Prostate gland (tissue), 2 donors: ENCODE measurements around the gene EQTN. TPM values are rescaled to one million over a fixed set of nuclear protein-coding genes. Genes with fewer than 3 reads are reported as not detected.
A peak's percentile ranks its signal among the peaks of the same experiment; 100 is the strongest.

Source experiments
- DNase-seq: peaks from one replicate; pipeline ENCODE4 v3.0.0-alpha.2; 2019; ENCODE audit warnings: low spot score
- H3K27ac ChIP-seq, 2 donors: fragments of 200-600 bp; sonication (generic); 2 replicates each; pipeline ENCODE4 v1.5.1; 2017 to 2019
- H3K27me3 ChIP-seq: fragments of 200-600 bp; sonication (generic); replicated peaks from 2 replicates; pipeline ENCODE4 v1.5.1; 2019; ENCODE audit not compliant: insufficient read depth
- H3K36me3 ChIP-seq, 2 donors: fragments of 200-600 bp; sonication (generic); 1 replicate in 1 of 2; 2 replicates in 1 of 2; pipeline versions ENCODE4 v1.5.1 to v1.8.1; 2017 to 2019
- H3K4me1 ChIP-seq: fragments of 200-600 bp; sonication (generic); replicated peaks from 2 replicates; pipeline ENCODE4 v1.5.1; 2019
- H3K4me3 ChIP-seq, 2 donors: fragments of 200-600 bp; sonication (generic); 2 replicates each; pipeline ENCODE4 v1.5.1; 2017 to 2019
- H3K9me3 ChIP-seq: fragments of 200-600 bp; sonication (generic); 2 replicates; pipeline ENCODE4 v1.5.1; 2017
- CTCF ChIP-seq, 4 experiments: fragments of 200-600 bp in 2 of 4; fragments of 450-650 bp in 2 of 4; sonication (generic) in 2 of 4; IDR thresholded peaks; 1 replicate in 3 of 4; 2 replicates in 1 of 4; pipeline ENCODE4 v1.5.1; 2016 to 2019; ENCODE audit warnings: antibody characterized with exemption in 4 of 4, mild to moderate bottlenecking in 2 of 4, moderate library complexity in 2 of 4
- POLR2A ChIP-seq: fragments of 450-650 bp; IDR thresholded peaks from one replicate; pipeline ENCODE4 v1.6.1; 2016; ENCODE audit warnings: antibody characterized with exemption, mild to moderate bottlenecking
- POLR2AphosphoS5 ChIP-seq: sonication (generic); formaldehyde crosslinking; IDR thresholded peaks from one replicate; pipeline ENCODE4 v1.6.1; 2017; ENCODE audit warnings: antibody characterized with exemption
- WGBS: methylation state at CpG from one replicate; pipeline ENCODE4 v1.1.5; 2018; 5-methylcytosine and 5-hydroxymethylcytosine counted together
- intact Hi-C: fragments of 100-400 bp; cut with DNase I; formaldehyde crosslinking; loops from one replicate; pipeline ENCODE4 v1.14.2; 2022
- total RNA-seq, 2 donors: library from RNA; depleted of rRNA; stranded (reverse); fragments of >200 nt; gene quantifications; one replicate each; pipeline ENCODE4 v1.1.0, GENCODE V29; 2016

The EQTN gene
- total RNA-seq, 2 donors from 2014 or later: 3.0 TPM; not detected in 1

GRCh38 chr9:27336829-27337228 is 39.9 kb upstream of the EQTN start:
- no peaks in the 10 kb centered on the region for H3K36me3 ChIP-seq
- intact Hi-C loops: loop anchor here (5.0 to 10.0 kb wide), 3 partner anchors 58 to 190 kb away; partner anchors contain the start of gene MOB3B
- H3K4me1 ChIP-seq: no peaks in the 10 kb centered on the region
- no peak for DNase-seq
- no peak overlapping the region for H3K27ac ChIP-seq
- H3K4me3 ChIP-seq: no peak overlapping the region
- WGBS: 97% methylated on average over 10 of the region's 10 CpGs
- H3K27me3 ChIP-seq: no peaks in the 10 kb centered on the region
- no peak for TF ChIP-seq POLR2A
- no peak for TF ChIP-seq POLR2AphosphoS5
- no peak for TF ChIP-seq CTCF (IDR thresholded peaks at IDR 0.05)
- no peaks in the 10 kb centered on the region for H3K9me3 ChIP-seq

DNA sequence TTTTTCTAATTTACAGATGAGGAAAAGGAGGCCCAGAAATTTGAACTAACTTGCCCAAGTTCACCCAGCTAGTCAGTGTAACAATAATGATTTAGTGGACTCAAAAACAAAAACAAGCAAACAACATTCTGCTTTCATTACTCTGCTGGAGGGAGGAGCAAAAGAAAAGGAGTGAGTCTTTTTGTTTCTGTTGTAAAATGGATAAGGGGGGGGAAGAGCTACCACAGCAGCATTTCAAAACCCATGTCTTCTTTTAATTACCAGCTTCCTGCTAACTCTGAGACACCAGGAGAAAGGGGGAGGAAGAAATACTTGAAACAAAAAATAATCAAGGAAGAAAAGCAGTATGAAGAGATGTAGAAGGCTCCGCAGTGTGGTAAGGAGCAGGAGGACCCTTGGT is 39.2 kb upstream of the EQTN start:
- TF ChIP-seq CTCF (IDR thresholded peaks at IDR 0.05): no peak
- no peak for TF ChIP-seq POLR2A
- TF ChIP-seq POLR2AphosphoS5: no peak
- 100% methylated on average over 1 of the region's 1 CpG for WGBS
- H3K4me3 ChIP-seq: no peak overlapping the region
- no peak for DNase-seq
- intact Hi-C loops: loop anchor here (5.0 to 10.0 kb wide), 3 partner anchors 59 to 191 kb away; partner anchors contain the start of gene MOB3B
- H3K9me3 ChIP-seq: no peaks in the 10 kb centered on the region
- no peaks in the 10 kb centered on the region for H3K4me1 ChIP-seq
- no peaks in the 10 kb centered on the region for H3K36me3 ChIP-seq
- H3K27me3 ChIP-seq: no peaks in the 10 kb centered on the region
- no peak overlapping the region for H3K27ac ChIP-seq

- DNase-seq: no peak
- TF ChIP-seq POLR2A (no peak), POLR2AphosphoS5 (no peak), CTCF (IDR thresholded peaks at IDR 0.05) (no peak)
- H3K27ac ChIP-seq: no peak overlapping the region
- no peaks in the 10 kb centered on the region for H3K4me1 ChIP-seq
- H3K27me3 ChIP-seq: no peaks in the 10 kb centered on the region
- H3K36me3 ChIP-seq: no peaks in the 10 kb centered on the region
- intact Hi-C loops: loop anchor here (5.0 to 10.0 kb wide), 3 partner anchors 60 to 192 kb away; partner anchors contain the start of gene MOB3B
- 95% methylated on average over 6 of the region's 6 CpGs for WGBS
- no peak overlapping the region for H3K4me3 ChIP-seq
- H3K9me3 ChIP-seq: no peaks in the 10 kb centered on the region
Observed at GRCh38 chr9:27335075-27335474, 38.1 kb upstream of the EQTN start.

DNA sequence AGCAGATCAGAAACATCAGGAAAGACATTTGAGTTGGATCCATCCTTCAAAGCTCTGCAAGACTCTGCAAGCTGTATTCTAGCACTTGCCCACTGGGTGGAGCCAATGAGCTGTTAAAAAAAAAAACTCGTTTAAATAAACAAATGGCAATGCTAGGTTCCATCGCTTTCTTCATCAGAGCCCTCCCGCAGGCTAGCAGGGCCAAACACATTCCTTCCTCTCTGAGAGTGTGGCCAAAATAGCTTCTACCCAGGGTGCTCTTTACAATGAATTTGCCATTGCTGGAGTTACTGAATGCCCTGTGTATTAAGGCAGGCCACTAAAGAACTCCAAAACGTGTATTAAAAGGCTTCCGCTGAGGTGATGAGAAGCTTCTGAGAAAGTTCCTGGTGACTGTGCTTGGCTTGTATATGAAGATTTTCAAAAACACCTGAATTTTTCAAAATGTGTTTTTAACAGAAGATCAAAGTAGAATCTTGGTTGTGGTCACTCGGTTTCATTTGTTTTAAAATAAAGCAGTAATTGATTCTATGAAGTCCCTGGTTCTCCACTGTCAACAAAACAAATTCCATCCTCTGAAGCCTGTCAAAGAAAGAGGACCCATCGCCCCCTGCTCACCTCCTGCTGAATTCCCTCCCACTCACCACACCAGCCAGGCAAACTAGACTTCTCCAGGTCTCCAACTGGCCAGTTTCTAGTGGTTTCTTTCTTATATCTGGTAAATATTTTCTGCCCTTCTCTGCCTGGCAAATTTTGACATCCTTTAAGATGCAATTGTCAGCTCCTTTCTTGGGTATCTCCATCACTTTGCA is 36.5 kb upstream of the EQTN start:
- intact Hi-C loops: loop anchor here (1.0 to 10.0 kb wide), 2 partner anchors 61 to 215 kb away; no protein-coding TSS in a partner anchor
- H3K27me3 ChIP-seq: no peaks in the 10 kb centered on the region
- H3K4me1 ChIP-seq: no peaks in the 10 kb centered on the region
- TF ChIP-seq POLR2AphosphoS5: peak; percentile 54
- TF ChIP-seq CTCF (IDR thresholded peaks at IDR 0.05): peak; percentile 39 to 85 (median 82)
- no peak for TF ChIP-seq POLR2A
- no peaks in the 10 kb centered on the region for H3K36me3 ChIP-seq
- H3K27ac ChIP-seq: no peak overlapping the region
- WGBS: 34% methylated on average over 7 of the region's 7 CpGs
- DNase-seq: peak; percentile 56
- no peaks in the 10 kb centered on the region for H3K9me3 ChIP-seq
- H3K4me3 ChIP-seq: no peak overlapping the region
